Stromal cell of bone marrow (primary cell): ENCODE results near the gene HARBI1.

Experiments
- DNase-seq: peaks from one replicate; pipeline ENCODE4 v3.0.0-alpha.2; 2012; ENCODE audit warnings: low read depth

HARBI1 gene

DNA sequence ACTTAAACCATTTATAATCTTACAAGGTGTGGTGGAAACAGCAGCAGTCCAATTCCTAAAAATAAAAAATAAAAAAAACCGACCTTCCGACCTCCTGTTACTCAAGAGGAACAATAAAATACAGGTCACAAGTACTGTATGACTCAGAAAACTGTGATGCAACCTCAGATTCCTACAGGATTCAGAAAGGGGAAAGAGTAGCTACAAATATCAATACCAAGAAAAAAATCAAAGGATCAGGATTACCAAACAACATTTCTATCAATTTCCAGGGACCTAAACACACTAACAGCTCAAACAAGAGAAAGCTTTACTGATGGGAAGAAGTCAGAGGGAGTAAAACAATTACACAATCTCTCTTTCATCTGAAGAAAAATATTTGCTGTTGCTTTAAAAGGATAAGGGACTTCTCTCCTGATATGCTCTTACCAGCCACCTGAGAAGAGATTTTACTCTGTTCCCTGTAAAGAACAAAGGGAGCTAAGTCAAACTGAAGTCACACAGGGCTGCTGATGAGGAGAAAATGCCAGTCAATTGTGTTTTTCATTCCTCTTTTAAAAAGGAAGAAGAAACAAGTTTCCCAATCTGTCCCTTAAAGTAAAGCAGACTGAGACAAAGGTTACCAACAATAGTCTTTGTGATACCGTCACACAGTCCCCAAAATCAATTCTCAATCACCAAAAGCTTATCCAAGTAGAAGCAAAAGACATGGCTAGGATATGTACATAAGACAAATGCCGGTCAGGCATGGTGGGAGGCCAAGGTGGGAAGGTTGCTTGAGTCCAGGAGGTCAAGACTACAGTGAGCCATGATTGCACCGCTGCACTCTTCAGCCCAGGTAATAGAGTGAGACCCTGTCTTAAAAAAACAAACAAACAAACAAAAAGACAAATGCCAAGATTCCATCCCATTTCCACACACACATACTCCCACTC lies 62.5 kb downstream of the HARBI1 start:
- DNase-seq: peak; percentile 78

DNA sequence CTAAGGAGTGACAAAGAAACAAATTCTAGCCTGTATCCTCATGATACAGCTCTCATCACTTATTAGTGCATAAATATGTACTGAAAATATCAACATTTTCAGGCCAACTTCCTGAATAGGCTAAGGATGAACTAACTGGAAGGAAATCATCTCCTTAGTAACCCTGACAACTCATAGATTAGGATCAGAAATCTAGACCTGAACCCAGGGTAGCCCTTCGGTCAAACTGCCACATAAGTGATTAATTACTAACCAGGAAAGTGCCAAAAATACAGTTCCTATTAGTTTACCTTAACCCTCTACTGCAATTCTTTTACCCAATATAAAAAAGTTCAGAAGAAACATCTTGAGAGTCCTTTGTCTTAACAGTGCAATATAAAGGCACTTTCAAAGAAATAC lies 63.2 kb downstream of the HARBI1 start:
- no peak for DNase-seq
